Hematopoietic multipotent progenitor cell (in vitro differentiated cells): ENCODE results near the gene CRIP2. TPM values are rescaled to one million over a fixed set of nuclear protein-coding genes. Genes with fewer than 3 reads are reported as not detected.

Source experiments
- DNase-seq, 3 donors: peaks; one replicate each; pipeline ENCODE4 v3.0.0-alpha.2; 2011 to 2015; ENCODE audit warnings: low read depth in 2 of 3, low spot score in 2 of 3
- total RNA-seq: library from RNA; depleted of rRNA; stranded (reverse); fragments of >200 nt; gene quantifications from one replicate; pipeline ENCODE4 v1.2.3, GENCODE V29; 2012

The CRIP2 gene
- total RNA-seq, 1 donor: 43.9 TPM

GRCh38 chr14:105486163-105486973 is 11.7 kb downstream of the CRIP2 start, which contains the start of gene CRIP1:
Gene CRIP1 (plus strand): TSS chr14:105486886. CDS start chr14:105487260, 374 bp downstream.
- no peak for DNase-seq

- no peak for DNase-seq
Measured at GRCh38 chr14:105486974-105487448, 12.4 kb downstream of the CRIP2 start.

- DNase-seq: peak in 2 of 3 donors; percentile 56 to 67
Measured at GRCh38 chr14:105487449-105487985, 12.9 kb downstream of the CRIP2 start.

DNA sequence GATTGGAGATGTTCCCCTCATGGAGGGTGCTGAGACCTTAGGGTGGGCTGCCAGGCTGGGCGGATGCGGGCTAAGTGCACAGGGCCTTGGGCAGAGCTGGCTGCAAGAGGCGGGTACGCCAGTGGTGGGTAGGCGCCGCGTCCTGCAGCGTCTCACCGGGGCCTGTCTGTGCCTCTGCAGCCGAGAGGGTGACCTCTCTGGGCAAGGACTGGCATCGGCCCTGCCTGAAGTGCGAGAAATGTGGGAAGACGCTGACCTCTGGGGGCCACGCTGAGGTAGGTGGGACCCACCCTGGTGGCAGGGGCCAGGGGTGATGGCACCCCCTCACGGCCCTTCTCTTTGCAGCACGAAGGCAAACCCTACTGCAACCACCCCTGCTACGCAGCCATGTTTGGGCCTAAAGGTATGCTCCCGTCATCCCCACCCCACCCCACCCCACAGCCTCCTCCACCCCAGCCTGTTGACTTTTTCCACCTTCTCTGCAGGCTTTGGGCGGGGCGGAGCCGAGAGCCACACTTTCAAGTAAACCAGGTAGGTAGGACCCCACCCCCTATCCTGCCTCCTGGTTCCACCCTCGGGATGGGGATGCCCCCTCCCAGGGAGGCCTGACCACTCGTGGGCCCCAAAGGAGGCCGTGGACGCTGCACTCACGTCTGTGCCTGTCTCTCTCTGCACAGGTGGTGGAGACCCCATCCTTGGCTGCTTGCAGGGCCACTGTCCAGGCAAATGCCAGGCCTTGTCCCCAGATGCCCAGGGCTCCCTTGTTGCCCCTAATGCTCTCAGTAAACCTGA is 13.6 kb downstream of the CRIP2 start:
- no peak for DNase-seq

GRCh38 chr14:105488781-105489541 is 14.3 kb downstream of the CRIP2 start:
- no peak for DNase-seq

GRCh38 chr14:105489542-105490266 is 15.1 kb downstream of the CRIP2 start:
- peak; percentile 74 to 92 (median 91) for DNase-seq

DNA sequence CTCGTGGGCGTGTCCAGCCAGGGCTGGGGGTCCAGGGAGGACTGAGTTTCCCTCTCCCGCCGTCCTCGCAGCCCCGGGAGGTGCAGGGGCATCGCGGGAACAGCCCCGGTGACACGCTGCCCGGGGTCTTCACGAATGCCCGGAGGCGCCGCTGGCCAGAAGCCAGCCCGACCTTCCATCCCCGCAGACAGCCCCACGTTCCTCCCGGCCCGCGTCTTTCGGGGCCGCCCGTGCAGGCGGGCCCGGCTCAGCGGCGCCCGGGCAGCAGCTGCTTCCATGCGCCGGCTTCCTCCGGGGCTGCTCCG is 15.6 kb downstream of the CRIP2 start:
- DNase-seq: no peak

GRCh38 chr14:105490572-105491365 is 16.1 kb downstream of the CRIP2 start, which contains the start of gene TEDC1:
Gene TEDC1 (plus strand): TSS chr14:105491246. CDS start chr14:105491376, 130 bp downstream.
- peak; percentile 97 to 100 (median 100) for DNase-seq

- DNase-seq: peak; percentile 72 to 79 (median 78)
Measured at GRCh38 chr14:105491366-105491973, 16.8 kb downstream of the CRIP2 start.

- DNase-seq: no peak
Measured at GRCh38 chr14:105492031-105492970, 17.7 kb downstream of the CRIP2 start.

GRCh38 chr14:105492971-105493871 is 18.6 kb downstream of the CRIP2 start:
- no peak for DNase-seq

GRCh38 chr14:105493921-105494605 is 19.4 kb downstream of the CRIP2 start:
- DNase-seq: no peak

DNA sequence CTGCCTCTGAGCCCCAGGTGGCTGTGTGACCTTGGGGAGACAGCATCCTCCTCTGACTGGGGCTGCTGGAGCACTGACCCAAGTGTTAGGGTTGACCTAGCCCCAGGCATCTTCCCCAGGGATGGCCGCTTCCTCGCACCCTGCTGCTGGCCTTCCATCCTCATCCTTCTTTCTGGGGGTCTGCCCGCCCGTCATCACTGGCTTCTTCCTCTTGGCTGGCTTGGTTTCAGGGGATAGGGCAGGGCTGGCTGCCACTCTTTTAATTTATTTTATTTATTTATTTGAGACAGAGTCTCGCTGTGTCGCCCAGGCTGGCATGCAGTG is 19.9 kb downstream of the CRIP2 start:
- no peak for DNase-seq

GRCh38 chr14:105495101-105495989 is 20.7 kb downstream of the CRIP2 start:
- no peak for DNase-seq
